Measurements from ENCODE around the gene EDEM3.
"Not testable (repeated sequence)": the region's sequence is repeated elsewhere in the genome, so short reads cannot be mapped to it uniquely, and the experiment has no call there.

Gene EDEM3, protein sequence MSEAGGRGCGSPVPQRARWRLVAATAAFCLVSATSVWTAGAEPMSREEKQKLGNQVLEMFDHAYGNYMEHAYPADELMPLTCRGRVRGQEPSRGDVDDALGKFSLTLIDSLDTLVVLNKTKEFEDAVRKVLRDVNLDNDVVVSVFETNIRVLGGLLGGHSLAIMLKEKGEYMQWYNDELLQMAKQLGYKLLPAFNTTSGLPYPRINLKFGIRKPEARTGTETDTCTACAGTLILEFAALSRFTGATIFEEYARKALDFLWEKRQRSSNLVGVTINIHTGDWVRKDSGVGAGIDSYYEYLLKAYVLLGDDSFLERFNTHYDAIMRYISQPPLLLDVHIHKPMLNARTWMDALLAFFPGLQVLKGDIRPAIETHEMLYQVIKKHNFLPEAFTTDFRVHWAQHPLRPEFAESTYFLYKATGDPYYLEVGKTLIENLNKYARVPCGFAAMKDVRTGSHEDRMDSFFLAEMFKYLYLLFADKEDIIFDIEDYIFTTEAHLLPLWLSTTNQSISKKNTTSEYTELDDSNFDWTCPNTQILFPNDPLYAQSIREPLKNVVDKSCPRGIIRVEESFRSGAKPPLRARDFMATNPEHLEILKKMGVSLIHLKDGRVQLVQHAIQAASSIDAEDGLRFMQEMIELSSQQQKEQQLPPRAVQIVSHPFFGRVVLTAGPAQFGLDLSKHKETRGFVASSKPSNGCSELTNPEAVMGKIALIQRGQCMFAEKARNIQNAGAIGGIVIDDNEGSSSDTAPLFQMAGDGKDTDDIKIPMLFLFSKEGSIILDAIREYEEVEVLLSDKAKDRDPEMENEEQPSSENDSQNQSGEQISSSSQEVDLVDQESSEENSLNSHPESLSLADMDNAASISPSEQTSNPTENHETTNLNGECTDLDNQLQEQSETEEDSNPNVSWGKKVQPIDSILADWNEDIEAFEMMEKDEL

GRCh38 chr1:184754476-184755225, at the start of gene EDEM3:
Gene EDEM3 (minus strand): TSS chr1:184754858. CDS start chr1:184754646, 212 bp downstream.
- DNase-seq (ENCODE audit: low read depth): peak; percentile 95

- DNase-seq (ENCODE audit: low read depth): no peak
Observed at GRCh38 chr1:184804220-184804619, 49.6 kb upstream of the EDEM3 start.

GRCh38 chr1:184803180-184803492, 48.5 kb upstream of the EDEM3 start:
- no peak for DNase-seq (ENCODE audit: low read depth)

DNA sequence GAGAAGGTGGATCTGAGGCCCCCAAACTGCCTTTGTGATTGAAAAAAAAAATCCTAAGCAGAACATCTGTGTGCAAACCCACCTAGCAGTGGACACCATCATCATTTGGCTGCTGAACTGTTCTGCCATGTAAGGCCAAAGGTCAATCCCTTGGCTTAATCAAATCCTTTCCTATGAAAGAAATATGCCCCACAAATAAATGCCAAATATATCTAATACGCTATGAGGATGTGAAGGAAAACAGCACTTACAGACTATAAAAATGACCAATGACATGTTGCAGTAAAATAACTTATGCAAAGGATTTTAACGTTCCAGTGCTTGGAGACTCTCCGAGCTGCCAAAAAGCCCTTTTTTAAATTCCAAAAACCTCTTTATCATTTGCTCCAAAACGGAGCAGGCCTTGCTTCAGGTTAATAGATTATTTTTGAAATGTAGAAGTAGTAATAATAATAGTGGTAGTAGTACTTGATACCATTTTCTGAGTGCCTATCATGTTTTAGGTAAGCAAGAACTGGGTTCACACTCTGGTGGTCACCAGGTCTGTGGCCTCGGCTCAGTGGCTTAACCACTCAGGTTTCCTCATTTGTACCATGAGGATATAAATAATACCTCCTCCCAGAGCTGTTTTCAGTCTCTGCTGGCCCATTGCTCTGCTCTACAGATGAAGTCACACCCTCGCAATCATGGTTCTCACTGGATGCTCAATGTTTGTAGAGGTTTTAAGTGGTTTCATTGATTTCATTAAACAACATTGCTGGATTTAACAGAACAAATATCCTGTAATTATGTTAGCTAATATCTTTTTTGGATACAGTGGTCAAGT, 47.9 kb upstream of the EDEM3 start:
- no peak for DNase-seq (ENCODE audit: low read depth)

GRCh38 chr1:184801503-184801902, 46.8 kb upstream of the EDEM3 start:
- no peak for DNase-seq (ENCODE audit: low read depth)

DNA sequence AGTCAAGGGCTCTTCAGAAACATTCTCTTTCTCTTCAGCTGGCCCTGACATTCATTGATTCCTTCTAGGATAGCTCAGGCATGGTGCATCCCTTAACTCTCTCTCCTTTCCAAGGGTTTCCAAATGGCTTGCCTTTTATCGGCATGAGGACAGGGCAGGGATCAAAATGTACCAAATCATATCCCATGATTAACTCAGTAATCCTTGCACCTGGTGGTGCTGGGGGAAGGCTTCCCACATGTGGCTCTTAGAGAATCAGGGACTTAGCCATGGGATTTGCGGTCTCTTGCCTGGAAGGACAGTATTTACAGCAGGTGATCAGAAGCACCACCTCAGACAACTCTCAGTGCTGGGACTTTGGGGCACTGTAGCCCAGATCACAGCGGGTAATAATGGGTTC, 46.2 kb upstream of the EDEM3 start:
- no peak for DNase-seq (ENCODE audit: low read depth)

DNA sequence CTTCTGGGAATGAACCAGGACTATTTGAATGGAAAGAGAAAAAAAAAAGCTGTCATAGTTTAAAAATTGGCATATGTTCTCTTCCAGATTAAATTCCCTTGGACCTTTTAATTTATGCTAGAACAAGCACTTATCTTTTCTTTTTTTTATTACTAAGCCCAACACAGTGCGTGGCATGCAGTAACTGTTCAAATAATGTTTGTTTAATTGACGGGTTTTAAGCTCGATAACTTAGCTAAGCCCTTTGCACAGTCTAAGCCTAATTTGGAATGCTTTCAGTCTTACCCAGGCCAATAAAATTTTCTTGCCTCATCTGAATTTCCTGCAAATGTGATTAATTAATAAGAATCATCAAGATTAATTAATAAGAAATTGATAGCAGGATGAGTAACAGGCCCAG, 39.3 kb upstream of the EDEM3 start:
- no peak for DNase-seq (ENCODE audit: low read depth)

GRCh38 chr1:184792450-184792969, 37.9 kb upstream of the EDEM3 start:
- no peak for DNase-seq (ENCODE audit: low read depth)

DNA sequence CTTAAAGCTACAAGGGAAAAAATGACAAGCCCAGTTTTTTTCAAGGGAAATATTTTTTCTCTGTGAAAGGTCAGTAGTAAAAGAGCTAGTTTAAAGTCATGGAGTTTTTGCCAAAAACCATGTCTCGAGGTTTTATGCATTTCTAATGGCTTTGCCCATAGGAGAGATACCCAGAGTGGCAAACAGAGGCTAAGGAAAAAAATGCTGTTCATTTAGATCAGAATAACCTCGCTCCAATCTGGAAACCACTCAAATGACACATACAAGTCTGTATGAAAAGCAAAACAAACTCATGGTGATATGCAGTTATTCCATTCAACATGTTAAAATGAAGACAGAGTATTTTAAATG, 36.9 kb upstream of the EDEM3 start:
- DNase-seq (ENCODE audit: low read depth): no peak

DNA sequence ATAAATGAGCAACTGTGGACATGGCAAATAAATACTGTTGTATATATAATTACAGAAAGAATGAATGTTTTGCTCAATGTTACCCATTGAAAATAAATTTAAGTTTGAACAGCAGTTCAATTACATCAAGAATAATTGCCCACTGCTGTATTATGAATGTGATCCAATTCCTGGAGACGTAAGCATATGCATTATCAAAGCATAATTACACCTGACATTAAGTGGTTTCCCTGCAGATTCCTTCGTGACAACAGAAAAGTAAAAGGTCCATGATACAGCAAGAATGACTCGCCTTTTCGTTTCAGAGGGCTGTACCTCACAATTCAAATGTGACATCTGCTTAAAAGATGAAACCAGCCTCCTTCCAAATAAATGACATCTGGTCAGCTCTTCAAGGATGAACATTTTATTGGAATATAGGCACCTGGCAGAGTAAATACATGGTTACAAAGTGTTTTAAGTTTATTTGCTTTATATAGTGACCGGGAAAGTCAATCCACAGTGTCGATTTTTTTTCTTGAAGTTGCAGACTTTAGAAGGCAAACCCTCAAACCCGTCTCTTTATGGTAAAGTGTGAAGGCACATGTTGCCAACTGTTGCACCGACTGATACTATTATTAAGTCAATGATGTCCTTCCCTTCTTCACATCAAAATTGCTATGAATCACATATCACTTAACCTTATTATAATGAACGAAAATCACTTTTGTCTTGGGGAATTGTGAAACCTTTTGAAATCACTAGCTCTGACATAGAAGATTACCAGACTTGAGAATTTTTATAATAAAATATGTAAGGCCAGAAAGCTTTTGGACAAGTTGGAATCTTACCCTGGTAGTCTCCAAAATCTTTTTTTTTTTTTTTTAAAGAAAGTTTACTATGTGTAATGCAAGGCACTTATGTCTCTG, 36.2 kb upstream of the EDEM3 start:
- no peak for DNase-seq (ENCODE audit: low read depth)

DNA sequence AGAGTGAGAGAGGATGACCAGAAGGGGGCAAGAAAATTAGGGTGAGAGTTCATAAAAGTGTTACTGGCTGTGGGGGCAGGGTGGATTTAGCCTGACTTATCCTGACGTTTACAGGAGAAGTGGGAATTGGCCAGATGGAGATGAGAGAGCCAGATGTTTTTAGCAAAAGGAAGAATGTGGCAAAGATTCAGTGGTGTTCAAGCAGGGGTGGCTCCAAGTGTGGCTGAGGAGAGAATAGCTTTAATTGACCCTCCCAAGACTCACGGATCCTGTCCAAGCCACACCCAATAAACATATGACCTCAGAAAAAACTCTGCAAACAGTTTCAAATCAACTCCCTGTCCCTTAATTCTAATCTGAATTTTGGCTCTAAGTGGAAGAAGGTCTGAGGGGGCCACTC, 35.2 kb upstream of the EDEM3 start:
- DNase-seq (ENCODE audit: low read depth): no peak

- DNase-seq (ENCODE audit: low read depth): no peak
Observed at GRCh38 chr1:184788970-184789369, 34.3 kb upstream of the EDEM3 start.

DNA sequence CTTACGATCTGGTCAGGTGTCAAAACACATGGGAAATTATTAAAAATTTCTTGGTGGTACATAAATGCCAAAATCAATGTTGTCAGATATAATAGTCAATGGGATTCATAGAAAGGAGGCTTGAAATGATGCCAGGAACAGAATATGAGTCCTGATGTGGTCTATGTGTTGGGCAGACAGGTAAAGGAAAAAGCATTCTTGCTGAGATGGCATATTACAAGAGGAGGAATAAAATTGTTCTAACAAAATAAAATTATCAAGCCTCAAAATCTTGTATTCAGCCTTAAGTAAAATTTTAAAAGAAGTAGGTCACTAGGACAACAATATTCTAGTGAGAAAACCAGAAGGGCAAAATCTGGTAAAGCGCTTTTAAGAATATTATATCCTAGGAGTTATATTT, 30.9 kb upstream of the EDEM3 start:
- no peak for DNase-seq (ENCODE audit: low read depth)

- not testable (repeated sequence) for DNase-seq (ENCODE audit: low read depth)
Observed at GRCh38 chr1:184783723-184784122, 29.1 kb upstream of the EDEM3 start.

GRCh38 chr1:184781941-184782340, 27.3 kb upstream of the EDEM3 start:
- no peak for DNase-seq (ENCODE audit: low read depth)

DNA sequence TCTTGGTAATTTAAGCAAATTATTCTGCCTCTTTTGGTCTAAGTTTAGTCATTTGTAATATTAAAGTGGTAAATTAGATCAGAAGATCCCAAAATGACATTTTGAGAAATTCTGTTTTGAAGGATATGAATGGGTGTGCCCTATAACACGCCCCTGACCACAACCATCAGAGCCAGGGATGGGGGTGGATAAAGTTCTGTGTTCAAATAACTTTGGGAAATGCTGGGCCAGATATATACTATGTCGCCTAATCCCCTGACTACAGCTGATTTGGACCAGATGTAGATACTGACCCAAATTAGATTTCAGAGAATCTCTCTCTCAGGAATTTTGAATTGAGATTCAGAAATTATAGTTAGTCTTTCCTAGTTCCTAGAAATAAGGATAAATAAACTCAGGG, 21.2 kb upstream of the EDEM3 start:
- DNase-seq (ENCODE audit: low read depth): no peak

DNA sequence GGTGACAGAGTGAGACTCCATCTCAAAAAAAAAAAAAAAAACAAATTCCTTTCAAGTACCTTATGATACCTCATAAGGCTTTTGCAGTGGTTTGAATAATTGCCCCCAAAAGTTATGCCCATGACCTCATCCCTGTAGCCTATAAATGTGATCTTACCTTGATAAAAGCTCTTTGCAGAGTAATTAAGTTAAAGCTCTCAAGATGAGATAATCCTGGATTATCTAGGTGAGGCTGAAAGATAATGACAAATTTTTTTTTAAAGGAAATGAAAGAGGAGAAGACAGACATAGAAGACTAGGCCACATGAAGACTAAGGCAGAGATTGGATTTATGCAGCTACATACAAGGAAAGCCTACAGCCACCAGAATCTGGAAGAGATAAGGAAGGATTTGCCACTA, 20.7 kb upstream of the EDEM3 start:
- no peak for DNase-seq (ENCODE audit: low read depth)

- DNase-seq (ENCODE audit: low read depth): no peak
Observed at GRCh38 chr1:184773762-184774320, 19.2 kb upstream of the EDEM3 start.

DNA sequence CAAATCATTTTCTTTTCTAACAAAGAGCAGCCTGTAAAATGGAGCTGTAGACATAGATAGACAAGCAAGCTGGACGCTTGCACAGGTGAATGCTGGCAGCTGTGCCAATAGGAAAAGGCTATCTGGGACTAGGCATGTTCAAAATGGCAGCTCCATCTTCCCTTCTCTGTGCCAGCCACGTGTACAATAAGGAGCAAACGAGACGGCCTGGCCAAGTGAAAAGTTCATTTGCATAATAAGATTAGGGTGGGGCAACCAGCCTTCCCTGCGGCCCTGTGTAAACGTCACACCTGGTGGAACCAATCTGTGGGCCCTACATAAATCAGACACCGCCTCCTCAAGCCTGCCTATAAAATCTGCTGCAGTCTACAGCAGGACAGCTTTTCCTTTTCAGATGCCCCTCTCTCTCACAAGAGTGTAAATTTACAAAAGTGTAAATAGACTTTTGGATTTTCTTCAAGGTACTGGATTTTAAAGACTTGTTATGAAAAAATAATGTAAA, 16.6 kb upstream of the EDEM3 start:
- DNase-seq (ENCODE audit: low read depth): no peak

All from stimulated activated CD8-positive, alpha-beta memory T cell treated with anti-CD3 and anti-CD28 coated beads, Interleukin-12 subunit alpha, Interleukin-12 subunit beta, amount 100 ng/mL, for 1 hour (primary cell).